ENCODE measurements around the gene CCSER2.

- TF ChIP-seq POLR2A (IDR thresholded peaks at IDR 0.05): no peak
- TF ChIP-seq CTCF (IDR thresholded peaks at IDR 0.05): no peak
Measured at GRCh38 chr10:84290235-84290634, 38.2 kb upstream of the CCSER2 start.

Measured in thyroid gland (tissue), 4 donors.